CD4-positive, alpha-beta T cell treated with Interleukin-15 for 1 hour (primary cell): Measurements from ENCODE around the gene G3BP2.
A peak's percentile ranks its signal among the peaks of the same experiment; 100 is the strongest.
"Not testable (repeated sequence)": the region's sequence is repeated elsewhere in the genome, so short reads cannot be mapped to it uniquely, and the experiment has no call there.

Source experiments
- DNase-seq: peaks from one replicate; pipeline ENCODE4 v3.0.0-alpha.2; 2020

Gene G3BP2

GRCh38 chr4:75683482-75684155, 10.4 kb upstream of the G3BP2 start:
- DNase-seq, result no peak

GRCh38 chr4:75679876-75680575, 6.8 kb upstream of the G3BP2 start:
- no peak for DNase-seq

GRCh38 chr4:75678965-75679364, 5.8 kb upstream of the G3BP2 start:
- no peak for DNase-seq

GRCh38 chr4:75678473-75678872, 5.3 kb upstream of the G3BP2 start:
- no peak for DNase-seq

- DNase-seq, result no peak
Observed at GRCh38 chr4:75675004-75675531, 1.9 kb upstream of the G3BP2 start.

- DNase-seq, result no peak
Observed at GRCh38 chr4:75673959-75674328, 733 bp upstream of the G3BP2 start.

GRCh38 chr4:75672461-75673026, 667 bp downstream of the G3BP2 start:
- DNase-seq, result peak; percentile 79

GRCh38 chr4:75671802-75672421, 1.3 kb downstream of the G3BP2 start:
- no peak for DNase-seq

GRCh38 chr4:75668596-75668995, 4.6 kb downstream of the G3BP2 start:
- DNase-seq, result no peak

- not testable (repeated sequence) for DNase-seq
Observed at GRCh38 chr4:75667636-75668035, 5.6 kb downstream of the G3BP2 start.

GRCh38 chr4:75666299-75666698, 6.9 kb downstream of the G3BP2 start:
- DNase-seq, result no peak

GRCh38 chr4:75664604-75665003, 8.6 kb downstream of the G3BP2 start:
- DNase-seq, result not testable (repeated sequence)

- no peak for DNase-seq
Observed at GRCh38 chr4:75662626-75663025, 10.6 kb downstream of the G3BP2 start.

- DNase-seq, result no peak
Observed at GRCh38 chr4:75660491-75660890, 12.7 kb downstream of the G3BP2 start.

GRCh38 chr4:75659512-75660031, 13.6 kb downstream of the G3BP2 start:
- DNase-seq, result no peak

GRCh38 chr4:75658876-75659275, 14.3 kb downstream of the G3BP2 start:
- no peak for DNase-seq

GRCh38 chr4:75655562-75655961, 17.6 kb downstream of the G3BP2 start:
- DNase-seq, result no peak

GRCh38 chr4:75654905-75655304, 18.3 kb downstream of the G3BP2 start:
- DNase-seq, result no peak

- DNase-seq, result no peak
Observed at GRCh38 chr4:75653845-75654503, 19.2 kb downstream of the G3BP2 start.

GRCh38 chr4:75644095-75644494, 29.1 kb downstream of the G3BP2 start:
- DNase-seq, result no peak

GRCh38 chr4:75643651-75644050, 29.6 kb downstream of the G3BP2 start:
- DNase-seq, result no peak

GRCh38 chr4:75639124-75639695, 34.0 kb downstream of the G3BP2 start:
- DNase-seq, result no peak

GRCh38 chr4:75637827-75638226, 35.4 kb downstream of the G3BP2 start:
- no peak for DNase-seq
